GM21360 (cell line): Measurements from ENCODE around the gene ZNF587.
"Not testable (repeated sequence)": the region's sequence is repeated elsewhere in the genome, so short reads cannot be mapped to it uniquely, and the experiment has no call there.

Experiments used
- ATAC-seq: cut with Tn5 transposase; IDR thresholded peaks from one replicate; pipeline ENCODE4 v1.9.1; 2021; ENCODE audit warnings: mild to moderate bottlenecking, moderate library complexity; ENCODE audit not compliant: unreplicated experiment

Gene ZNF587

DNA sequence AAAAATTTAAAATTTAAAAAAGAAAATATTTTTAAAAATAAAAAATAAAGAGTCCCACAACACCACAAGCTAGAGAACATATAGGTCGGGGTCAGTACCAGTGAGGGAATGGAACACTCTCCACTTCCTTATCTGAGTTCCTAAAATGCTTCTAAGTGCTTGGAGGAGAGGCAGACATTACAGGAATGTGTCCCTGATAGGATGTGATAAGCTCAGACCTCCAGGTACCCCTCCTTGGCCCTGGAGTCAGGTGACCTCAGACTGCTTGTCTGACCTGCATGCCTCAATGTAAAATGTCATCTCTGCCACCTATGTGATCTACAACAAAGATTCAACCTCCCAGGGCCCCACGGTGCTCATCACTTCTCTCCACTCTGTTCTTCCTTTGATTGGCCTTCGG lies 36.4 kb downstream of the ZNF587 start:
- no peak for ATAC-seq

DNA sequence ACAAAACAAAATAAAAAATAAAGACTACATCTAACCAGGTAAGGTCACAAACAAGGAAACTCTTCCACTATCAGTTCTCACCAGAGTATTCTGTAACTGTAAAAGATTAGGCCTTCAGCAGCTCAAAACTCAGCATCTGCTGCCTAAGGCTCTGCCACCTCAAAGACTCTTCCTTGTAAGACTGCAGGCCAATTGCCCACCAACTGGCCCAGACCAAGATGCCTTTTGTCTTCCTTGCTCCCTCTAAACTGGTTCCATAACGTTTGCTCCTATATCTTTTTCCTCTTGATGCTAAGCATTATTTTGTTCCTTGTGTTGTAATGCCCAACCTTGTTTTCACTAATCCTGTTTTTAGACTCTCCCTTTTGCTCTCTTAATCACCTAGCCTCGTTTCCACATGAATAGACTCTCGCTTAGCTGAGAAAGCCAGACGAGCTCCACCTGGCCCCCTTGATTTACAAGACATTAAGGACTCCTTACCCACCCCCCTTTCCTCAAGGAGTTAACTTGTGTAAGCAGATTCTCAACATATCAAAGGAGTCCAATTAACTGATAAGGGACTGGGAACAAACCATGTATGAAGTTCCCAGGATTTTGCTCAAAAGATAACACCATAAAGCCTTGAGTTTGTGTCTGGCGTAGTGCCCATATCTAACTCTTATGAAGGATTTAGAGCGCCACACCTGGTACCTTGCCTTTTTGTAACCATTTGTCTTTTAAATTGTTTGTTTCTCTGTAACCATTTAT lies 37.7 kb downstream of the ZNF587 start:
- no peak for ATAC-seq

DNA sequence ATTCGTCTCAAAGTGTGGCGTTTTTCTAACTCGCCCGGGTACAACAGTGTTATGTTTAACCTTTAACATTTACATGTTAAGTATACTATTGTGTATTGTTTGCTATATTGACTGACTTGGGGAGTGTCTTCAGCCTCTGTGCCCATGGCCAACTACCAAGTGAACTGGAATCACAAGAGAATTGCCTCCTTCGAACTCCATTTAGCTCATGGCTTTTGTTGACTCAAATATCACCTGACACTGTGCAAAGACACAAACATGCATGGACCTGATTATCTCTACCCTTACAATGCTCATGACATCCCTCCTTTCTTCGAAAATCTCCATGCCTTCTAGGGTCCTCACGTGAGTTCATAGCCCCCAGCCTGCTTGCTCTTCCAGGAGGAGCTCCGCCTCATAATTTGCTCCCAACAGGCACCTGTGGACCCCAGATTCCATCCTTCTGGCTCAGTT lies 38.5 kb downstream of the ZNF587 start:
- ATAC-seq = no peak

DNA sequence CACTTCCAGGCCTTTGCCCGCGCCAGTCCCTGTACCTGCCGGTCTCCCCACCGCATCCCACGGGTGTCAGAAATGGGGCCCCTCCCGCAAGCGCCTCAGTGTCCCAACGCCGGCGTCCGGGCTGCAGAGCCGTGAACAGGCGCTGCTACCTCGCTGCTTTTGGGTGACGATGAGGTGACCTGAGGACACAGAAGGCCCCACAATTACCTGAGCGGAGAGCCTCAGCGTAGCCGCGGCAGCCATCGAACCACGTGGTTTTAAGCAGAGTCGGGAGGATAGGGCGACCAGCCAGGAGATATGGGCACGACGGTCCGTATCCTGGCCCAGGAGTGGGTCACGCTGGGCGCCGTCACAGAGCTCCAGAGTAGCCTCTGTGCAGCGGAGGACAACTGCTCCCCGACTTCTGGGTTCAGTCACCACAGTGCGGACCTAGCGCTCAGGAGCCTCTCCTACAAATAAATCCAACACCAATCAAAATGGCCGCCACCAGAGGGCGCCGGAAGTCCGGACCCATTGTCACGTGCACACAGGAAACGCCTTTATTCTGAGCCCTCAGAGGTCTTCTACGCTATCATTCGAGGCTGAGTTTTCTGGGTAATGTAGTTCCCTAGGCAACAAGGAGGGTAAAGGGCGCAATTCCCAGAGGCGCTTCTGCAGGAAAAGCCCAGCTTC lies 39.0 kb downstream of the ZNF587 start, which contains the start of gene ZNF814:
TSS of gene ZNF814 (minus strand) at position 478 of the 672 bp plus-strand sequence. CDS start at position 243, 235 bp downstream.
- ATAC-seq = peak; percentile 87

DNA sequence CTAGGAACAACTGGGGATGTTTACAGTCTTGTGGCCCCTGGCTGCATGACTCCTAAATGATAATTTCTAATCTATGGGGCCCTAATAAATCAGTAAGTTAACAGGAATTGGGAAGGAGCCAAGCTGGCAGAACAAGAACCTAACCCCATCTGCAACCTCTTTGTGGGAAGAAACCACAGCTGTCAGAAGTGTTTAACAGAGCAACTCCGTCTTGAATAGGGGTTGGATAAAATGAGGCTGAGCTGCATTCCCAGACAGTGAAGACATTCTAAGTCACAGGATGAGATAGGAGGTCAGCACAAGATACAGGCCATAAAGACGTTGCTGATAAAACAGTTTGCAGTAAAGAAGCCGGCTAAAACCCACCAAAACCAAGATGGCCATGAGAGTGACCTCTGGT lies 41.0 kb downstream of the ZNF587 start:
- ATAC-seq = not testable (repeated sequence)

DNA sequence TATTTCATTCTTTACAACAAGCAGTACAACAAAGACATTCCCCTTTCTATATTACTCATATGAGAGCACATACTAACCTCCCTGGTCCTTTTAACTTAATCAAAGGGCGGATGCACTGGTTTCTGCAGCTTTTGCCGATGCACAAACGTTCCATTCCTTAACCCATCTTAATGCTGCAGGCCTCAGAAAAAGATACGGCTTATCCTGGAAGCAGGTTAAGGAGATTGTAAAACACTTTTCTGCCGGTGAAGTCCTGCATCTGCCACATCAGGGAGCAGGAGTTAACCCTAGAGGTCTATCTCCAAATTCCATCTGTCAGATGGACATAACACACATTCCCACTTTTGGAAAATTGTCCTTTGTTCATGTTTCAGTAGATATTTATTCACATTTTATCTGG lies 50.7 kb downstream of the ZNF587 start:
- ATAC-seq = no peak

DNA sequence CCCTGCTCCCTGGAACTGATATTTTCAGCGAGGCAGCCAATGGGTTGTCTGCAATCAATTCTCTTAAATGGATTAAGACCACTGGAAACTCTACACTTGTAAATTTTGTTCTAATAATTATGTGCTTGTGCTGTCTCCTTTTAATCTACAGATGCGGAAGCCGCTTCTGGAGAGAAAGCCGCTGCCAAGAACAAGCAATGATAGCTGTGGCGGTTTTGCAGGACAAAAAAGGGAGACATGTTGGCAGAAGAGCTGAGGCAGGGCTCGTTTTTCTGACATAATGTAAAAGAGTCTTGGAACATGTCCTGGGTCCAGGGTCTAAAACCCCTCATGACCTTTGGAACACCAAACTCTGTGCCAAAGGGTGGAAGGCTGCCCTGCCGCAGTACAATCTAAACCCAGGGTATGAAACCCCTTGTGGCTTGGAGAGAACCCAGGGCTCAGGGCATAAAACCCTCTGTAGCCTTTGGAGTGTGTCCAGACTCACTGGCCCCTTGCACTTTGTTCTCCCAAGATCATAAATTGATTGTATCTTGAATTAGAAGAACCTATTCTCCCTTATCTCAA lies 54.0 kb downstream of the ZNF587 start:
- ATAC-seq = no peak

DNA sequence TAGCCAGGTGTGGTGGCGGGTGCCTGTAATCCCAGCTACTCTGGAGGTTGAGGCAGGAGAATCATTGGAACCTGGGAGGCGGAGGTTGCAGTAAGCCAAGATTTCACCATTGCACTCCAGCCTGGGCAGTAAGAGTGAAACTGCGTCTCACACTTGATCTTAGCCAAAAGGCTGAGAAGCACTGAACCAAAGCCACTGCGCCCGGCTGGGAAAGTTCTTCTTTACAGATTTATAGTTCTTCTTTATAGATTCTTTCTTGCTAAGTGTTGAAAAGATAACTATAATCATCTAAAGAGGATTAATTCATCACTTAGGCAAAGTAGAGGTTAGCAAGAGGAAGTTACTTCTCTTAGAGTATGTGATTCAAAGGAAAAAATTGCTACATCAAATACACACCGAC lies 55.6 kb downstream of the ZNF587 start:
- ATAC-seq = no peak

DNA sequence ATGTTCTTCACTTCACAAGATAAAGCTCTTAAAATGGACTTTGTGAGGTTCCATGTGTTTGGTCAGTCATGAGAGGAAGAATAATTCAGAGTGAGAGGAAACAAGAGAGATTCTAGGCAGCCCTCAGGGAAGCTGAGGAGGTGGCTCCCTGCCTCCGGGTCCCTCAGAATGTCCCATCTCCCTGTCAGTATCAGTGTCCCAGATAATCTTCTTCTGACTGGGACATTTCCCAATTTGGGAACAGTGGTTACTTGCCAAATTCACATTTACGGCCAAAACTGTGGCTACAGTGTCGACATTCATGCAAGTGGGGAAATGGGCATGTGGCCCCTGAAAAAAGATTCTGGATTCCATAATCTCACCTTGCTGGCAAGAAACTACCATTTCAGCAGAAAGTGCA lies 57.7 kb downstream of the ZNF587 start:
- ATAC-seq = no peak

DNA sequence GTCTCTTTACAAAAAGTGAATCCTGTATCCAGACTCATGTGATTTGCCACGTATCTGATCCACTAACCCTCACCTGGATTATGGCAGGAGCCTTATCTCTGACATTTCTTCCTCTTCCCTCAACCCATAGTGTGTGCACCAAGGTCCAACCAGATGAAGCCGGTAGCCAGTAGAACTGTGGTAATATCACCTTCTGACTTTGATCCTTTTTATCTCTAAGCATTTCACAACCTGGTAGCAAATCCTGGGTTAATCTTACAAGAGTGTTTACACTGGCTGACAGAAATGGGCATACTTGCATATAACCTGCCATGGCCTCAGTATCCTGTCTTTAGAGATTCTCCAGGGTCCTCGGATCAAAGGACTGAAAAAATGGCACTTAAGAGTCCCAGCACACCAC lies 64.9 kb downstream of the ZNF587 start:
- no peak for ATAC-seq
